HL-60/S4 treated with retinoic acid at 250 ng/mL for 4 days and 3 days (cell line): Measurements from ENCODE around the gene MRPS18A.

Source experiments
- in situ Hi-C: fragments of 300-500 bp; cut with MboI; formaldehyde crosslinking; loops from 2 replicates; pipeline ENCODE4 v1.7.0; 2022; ENCODE audit warnings: low sequenced_read_pairs

Gene MRPS18A

GRCh38 chr6:43699564-43700186, 12.1 kb upstream of the MRPS18A start:
- in situ Hi-C loops: no loop called here

DNA sequence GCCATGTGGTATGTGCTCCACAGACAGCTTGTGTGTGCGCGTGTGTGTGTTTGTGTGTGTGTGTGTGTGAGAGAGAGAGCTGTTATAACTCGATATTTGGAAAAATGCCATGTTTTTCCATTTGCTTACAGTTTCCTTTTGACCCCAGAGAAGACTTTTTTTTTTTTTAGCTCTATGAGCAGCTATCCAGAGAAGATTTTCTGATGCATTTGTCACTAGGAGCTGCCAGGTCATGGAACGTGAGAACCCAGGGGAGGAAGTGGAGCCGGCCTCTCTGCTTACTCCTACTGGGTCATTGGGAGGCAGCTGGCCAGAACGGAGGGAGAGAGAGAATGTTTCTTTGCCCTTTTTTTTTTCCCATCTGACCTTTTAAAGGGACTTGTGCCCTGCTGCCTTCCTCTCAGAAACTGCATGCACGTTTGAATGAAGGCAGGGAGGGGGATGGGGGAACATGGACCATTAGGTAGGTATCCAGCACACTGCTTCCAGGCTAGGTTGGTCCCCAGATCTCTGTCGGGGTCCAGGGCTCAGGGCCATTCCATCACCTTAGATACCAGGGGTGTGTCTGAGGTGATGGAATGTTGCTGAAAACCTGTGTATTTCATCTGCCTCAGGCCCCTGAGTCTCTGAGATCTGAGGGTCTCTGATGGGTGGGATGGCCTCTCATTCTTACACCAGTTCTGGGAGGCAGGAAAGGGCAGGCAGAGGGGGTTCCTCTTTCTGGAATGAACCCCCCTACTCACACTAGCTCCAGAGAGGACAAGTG, 11.2 kb upstream of the MRPS18A start:
- in situ Hi-C loops: no loop called here

GRCh38 chr6:43697421-43697820, 9.8 kb upstream of the MRPS18A start:
- in situ Hi-C loops: no loop called here

DNA sequence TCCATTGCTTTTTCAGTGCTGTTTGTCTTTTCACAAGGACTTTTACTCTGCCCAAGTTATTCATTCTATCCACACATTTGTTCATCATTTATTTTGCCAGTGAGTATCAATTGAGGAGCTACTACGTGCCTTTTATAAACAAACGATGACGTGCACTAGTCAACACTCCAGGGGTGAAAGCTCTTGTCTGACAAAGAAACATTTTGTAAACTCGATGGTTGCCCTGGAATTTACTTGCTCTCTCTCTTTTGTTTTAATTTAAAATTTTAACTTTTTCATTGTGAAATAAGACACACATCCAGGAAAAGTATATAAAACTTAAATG, 8.3 kb upstream of the MRPS18A start:
- in situ Hi-C loops: no loop called here

DNA sequence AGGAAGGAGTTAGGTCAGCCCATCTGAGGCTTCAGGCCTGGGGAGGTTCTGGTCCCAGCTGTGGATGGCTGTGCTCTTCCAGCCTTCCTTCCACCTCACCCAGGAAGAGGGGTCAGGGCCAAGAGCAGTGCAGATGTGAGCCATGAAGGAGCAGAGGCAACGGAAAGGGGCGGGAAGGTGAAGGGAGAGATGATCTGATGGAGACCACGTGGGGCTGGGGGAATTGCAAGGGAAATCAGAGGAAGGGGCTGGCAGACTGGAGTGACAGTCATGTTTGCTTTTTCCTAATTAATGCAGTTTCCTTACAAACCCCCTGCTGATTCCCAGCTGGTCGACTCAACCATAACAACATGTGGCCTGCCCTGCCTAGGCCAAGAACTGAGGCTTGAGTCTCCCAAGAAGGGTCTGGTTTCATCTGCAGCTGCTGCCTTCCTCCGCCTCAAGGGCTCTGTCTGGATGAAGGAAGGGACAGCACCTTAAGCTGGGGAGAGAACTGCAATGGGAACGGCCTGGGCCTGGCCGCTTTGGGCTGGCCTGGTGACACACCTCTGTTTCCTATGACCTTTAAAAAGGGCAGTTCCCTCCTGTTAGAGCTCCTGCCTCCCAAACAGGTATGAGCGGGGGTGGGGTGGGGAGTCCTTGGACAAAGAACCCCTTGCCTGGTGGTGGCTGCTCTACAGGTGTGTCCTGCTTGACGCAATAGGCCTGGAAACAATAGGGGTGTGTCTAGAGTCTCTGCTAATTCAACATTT, 7.8 kb upstream of the MRPS18A start:
- in situ Hi-C loops: no loop called here

GRCh38 chr6:43689421-43689820, 1.8 kb upstream of the MRPS18A start:
- in situ Hi-C loops: no loop called here

- in situ Hi-C loops: no loop called here
Measured at GRCh38 chr6:43687079-43687436, 533 bp downstream of the MRPS18A start.

- in situ Hi-C loops: no loop called here
Measured at GRCh38 chr6:43683708-43684455, 3.7 kb downstream of the MRPS18A start.

- in situ Hi-C loops: no loop called here
Measured at GRCh38 chr6:43682724-43683429, 4.7 kb downstream of the MRPS18A start.

DNA sequence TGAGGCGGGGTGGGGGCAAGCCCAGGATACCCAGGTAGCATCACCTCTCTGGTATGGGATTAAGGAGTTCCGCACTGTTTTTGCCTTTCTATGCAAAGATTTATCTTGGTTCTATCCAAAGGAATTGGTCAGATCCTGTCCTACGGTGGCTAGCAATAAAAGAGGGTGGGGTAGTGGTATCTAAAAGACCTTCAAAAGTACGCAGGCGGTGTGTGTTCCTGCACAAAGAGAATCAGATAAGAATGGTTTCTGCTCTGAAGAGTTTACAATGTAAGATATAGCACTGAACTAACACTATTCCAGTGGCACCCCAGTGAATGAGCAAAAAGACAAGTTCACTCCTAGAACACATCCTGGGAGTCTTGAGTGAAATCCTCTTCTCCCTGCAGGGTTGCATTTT, 6.3 kb downstream of the MRPS18A start:
- in situ Hi-C loops: no loop called here

DNA sequence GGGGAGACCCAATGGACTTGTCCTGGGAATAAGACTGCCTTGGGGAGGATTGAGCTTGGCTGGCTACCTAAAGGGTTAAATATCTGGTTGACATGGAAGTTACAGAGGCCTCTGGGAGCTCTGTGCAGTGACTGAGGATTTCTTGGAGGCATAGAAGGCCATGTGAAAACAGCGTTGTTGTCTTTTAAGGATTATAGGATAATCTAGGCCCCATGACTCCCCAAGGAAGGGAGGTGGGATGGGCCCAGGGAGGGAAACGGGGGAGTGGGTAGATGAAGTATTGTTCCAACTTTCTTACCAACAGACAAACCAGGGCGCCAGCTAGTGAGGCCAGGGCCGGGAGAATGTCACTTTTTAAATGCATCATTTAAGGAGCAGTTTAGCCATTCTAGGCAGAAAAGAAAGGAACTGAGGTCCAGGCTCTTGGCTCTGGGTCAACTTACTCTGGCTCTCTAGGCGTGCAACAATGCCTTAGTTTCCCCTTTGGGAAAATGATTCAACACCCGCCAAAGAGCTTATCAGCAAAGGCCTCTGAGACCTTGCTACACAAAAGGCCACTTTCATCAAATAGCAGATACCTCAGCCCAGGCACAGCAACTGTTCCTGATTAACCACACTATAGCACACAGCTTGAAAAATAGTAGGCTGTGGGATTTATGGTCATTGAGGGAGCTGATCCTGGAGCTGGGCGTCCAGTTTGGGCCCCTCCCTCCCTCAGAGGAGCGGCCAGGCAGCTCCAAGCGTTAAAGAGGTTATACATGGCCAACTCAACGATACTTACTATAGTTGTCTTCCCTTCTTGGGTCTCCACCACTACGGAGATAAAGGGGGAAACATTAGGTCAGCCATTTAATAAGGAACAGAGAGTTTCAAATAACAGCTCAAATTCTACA, 7.0 kb downstream of the MRPS18A start:
- in situ Hi-C loops: no loop called here

DNA sequence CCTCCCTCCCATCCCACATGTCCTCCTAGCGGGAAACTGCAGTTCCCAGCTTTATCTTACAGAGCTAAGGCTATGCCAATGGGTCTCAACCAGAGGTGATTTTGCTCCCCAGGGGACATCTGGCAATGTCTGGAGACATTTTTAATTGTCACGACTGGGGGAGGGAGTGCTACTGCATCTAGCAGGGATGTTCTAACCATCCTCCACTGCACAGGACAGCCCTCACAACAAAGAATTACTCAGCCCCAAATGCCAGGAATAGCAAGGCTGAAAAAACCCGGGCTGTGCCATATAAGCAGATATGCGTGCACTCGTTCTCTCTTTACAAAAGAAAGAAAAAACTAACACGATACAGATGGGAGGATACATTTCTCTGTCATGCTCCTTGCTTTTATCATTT, 8.5 kb downstream of the MRPS18A start:
- in situ Hi-C loops: no loop called here

DNA sequence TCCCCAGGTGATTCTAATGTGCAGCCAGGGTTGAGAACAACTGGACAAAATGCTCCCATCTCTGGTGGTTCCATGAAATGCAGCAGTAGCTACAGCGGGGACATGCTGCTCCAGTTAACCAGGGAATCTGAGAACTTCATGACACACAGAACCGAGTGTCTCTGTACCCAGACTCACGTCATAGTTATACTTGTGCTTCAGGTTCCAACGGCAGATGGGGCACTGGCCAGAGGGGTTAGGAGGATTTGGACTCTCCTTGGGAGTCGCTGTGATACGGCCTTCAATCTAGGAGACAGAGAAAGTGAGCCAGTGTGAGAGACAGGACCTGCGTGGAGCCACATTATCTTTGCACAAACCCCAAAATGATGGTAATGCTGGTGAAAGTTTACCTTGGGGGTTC, 9.2 kb downstream of the MRPS18A start:
- in situ Hi-C loops: no loop called here

- in situ Hi-C loops: no loop called here
Measured at GRCh38 chr6:43677759-43678158, 9.8 kb downstream of the MRPS18A start.

DNA sequence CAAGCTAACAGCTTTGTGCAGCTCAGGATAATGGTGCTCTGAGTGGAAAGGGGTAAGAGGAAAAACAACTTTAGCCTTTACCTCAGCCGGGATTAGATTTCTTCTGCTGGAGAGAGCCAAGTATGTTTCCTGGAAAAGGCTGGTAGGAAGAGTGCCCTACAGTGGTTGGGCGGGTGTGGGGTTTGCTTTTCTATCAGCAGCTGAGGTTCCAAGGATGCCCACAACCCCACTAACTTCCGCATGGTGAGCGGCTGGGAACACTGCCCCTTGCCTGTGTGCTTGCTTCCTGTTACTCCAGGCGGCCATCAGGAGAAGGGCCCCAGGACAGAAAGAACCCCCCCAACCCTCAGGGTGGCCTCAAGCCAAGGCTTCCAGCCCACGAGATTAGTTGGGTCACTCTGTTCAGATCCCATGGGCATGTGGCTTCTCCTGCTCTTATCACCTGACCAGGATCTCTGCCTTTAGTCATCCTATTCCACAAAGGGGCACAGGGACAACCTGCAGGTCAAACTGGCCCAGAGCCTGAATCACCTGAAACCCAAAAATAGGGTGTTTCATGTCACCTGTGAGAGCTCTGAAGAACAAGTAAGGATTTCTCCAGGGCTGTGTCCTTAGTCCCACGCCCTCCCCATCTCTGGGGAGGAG, 10.5 kb downstream of the MRPS18A start:
- in situ Hi-C loops: no loop called here

DNA sequence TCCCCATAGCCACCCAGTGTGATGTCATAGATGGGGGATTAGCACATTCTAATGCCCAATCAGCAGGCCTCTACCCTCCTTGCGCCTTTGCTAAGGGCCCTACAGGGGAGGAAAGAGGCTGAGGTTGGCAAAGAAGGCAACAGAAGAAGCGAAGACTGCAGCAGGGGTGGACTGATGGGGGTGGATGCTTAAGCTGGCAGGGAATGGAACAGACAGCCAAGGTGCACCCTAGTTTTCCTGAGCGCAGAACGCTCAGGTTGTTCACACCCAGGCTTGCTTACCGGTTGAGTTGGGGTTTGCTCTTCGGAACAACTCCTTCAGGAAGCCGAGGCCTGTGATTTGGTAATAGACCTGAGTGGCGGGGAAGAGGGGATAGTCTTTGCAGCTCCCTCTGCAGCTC, 12.7 kb downstream of the MRPS18A start:
- in situ Hi-C loops: no loop called here

- in situ Hi-C loops: no loop called here
Measured at GRCh38 chr6:43674291-43674690, 13.3 kb downstream of the MRPS18A start.

DNA sequence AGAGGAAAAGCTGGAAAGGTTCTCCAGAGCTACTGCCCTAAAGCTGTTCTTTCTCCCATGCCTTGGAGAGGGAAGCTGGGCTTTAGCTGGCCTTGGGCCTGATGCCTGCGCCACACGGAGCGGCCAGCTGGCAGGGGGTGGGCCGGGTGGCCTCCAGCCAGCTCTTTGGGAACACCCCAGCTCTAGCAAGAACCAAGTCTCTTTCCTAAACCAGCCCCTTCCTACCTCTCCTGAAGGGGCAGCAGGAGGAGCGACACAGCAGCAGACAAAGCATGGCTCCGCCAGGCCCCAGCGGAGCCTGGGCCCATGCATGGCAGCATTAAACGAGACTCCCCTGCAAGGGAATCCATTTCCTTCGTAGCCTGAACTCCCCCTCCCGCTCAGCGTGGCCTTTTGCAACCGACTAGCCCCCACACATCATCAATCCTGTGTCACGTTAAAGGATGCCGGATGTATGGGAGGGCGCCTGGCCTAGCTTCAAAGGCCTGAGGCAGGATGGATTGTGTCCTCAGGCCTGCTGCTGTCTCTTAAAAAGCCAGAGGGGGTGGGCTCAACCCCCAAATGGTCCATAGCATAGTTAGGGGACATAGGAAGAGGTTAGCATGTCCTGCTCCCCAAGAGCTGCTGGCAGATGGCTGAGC, 14.0 kb downstream of the MRPS18A start:
- in situ Hi-C loops: no loop called here
